ENCODE measurements around the gene CCDC148.

The CCDC148 gene

DNA sequence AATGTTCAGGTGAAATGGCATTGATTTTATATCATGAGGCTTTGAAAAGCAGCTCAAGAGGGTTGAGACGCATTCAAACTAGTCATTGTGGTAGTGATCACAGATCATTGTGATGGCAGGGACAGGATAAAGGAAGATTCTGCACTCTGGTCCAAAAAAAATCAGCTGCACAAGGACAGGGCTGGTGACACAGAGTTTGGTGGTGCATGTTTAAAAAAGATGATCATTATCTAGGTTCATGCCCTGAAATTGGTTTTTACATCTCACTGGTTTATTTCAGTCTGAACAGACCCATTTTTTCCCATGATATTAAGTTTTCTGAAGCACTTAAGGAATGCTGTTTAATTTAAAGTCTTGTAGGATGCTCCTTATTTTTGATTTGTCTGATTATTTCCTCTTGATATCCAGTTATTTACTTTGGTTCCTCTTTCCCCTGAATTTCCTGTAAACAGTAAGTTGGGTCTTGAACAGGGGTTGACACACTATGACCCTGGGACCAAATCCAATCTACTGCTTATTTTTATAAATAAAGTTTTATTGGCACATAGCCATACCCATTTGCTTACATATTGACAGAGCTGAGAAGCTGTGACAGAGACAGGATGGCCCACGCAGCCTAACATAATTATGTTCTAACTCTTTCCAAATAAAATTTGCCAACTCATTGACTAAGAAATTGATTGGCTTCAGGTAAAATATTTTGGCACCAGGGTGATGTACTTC lies 256.5 kb downstream of the CCDC148 start:
- Histone ChIP-seq H3K9ac (ENCODE audit: insufficient read length, low read depth) (no peak overlapping the region), H3K4me1 (ENCODE audit: insufficient read depth, insufficient read length) (no peaks in the 10 kb centered on the region), H3K27me3 (ENCODE audit: insufficient read depth, insufficient read length) (no peaks in the 10 kb centered on the region), H3K4me3 (ENCODE audit: insufficient read length, low read depth) (no peak overlapping the region), H3K9me3 (ENCODE audit: insufficient read depth, low read length) (no peaks in the 10 kb centered on the region), H3K36me3 (ENCODE audit: insufficient read depth, insufficient read length, low read length) (no peaks in the 10 kb centered on the region)
- no peak for DNase-seq (ENCODE audit: low read depth, low spot score)
- TF ChIP-seq SUZ12 (IDR thresholded peaks at IDR 0.05; ENCODE audit: extremely low read depth, insufficient read depth, insufficient read length) = no peak
- TF ChIP-seq YY1 (IDR thresholded peaks at IDR 0.05; ENCODE audit: insufficient read depth, insufficient read length) = no peak
- no peak for TF ChIP-seq ZNF274 (IDR thresholded peaks at IDR 0.05; ENCODE audit: low read depth, low read length)

DNA sequence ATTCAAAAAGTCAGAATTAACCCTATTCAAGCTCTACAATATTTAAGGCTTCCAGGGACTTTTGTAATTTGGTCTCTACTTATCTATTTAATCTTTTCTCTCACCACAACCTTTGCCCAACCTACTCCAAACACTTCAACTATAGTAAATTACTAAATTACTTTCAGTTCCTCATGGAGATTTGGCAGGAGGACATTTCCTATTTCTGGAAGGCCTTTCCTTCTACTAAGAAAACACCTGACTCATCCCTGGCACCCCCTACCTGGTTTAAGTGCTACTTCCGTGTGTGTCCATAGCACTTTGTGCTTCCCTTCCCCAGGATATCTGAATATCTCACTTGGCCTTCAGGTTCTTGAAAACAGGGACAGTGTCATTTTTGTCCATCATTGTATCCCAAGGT lies 258.6 kb downstream of the CCDC148 start:
- Histone ChIP-seq H3K27me3 (ENCODE audit: insufficient read depth, insufficient read length) (no peaks in the 10 kb centered on the region), H3K36me3 (ENCODE audit: insufficient read depth, insufficient read length, low read length) (no peaks in the 10 kb centered on the region), H3K9me3 (ENCODE audit: insufficient read depth, low read length) (no peaks in the 10 kb centered on the region), H3K9ac (ENCODE audit: insufficient read length, low read depth) (no peak overlapping the region), H3K4me1 (ENCODE audit: insufficient read depth, insufficient read length) (no peaks in the 10 kb centered on the region), H3K4me3 (ENCODE audit: insufficient read length, low read depth) (no peak overlapping the region)
- DNase-seq (ENCODE audit: low read depth, low spot score) = no peak
- TF ChIP-seq YY1 (IDR thresholded peaks at IDR 0.05; ENCODE audit: insufficient read depth, insufficient read length) = no peak
- TF ChIP-seq SUZ12 (IDR thresholded peaks at IDR 0.05; ENCODE audit: extremely low read depth, insufficient read depth, insufficient read length) = no peak
- TF ChIP-seq ZNF274 (IDR thresholded peaks at IDR 0.05; ENCODE audit: low read depth, low read length) = no peak

DNA sequence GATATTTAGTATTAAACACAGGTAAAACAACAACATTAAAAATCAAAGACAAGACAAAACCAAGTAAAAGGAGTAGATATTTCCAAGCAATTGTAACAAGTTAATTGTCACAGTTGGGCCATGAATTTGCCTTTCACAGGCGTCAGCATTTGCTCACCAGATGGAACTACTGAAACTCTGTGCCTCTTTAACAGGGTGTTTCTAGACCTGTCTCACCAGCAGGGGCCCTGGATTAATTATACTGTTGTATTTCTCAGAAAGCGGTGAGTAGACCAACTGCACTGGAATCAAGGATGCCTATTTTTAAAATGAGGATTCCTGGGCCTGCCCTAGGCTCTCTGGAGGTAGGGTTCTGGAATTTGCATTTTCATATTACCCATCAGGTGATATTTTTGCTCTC lies 262.3 kb downstream of the CCDC148 start:
- TF ChIP-seq SUZ12 (IDR thresholded peaks at IDR 0.05; ENCODE audit: extremely low read depth, insufficient read depth, insufficient read length) = no peak
- no peak for TF ChIP-seq YY1 (IDR thresholded peaks at IDR 0.05; ENCODE audit: insufficient read depth, insufficient read length)
- H3K36me3 ChIP-seq (ENCODE audit: insufficient read depth, insufficient read length, low read length) = no peaks in the 10 kb centered on the region
- H3K4me3 ChIP-seq (ENCODE audit: insufficient read length, low read depth) = no peak overlapping the region
- no peak for DNase-seq (ENCODE audit: low read depth, low spot score)
- no peaks in the 10 kb centered on the region for H3K27me3 ChIP-seq (ENCODE audit: insufficient read depth, insufficient read length)
- H3K9me3 ChIP-seq (ENCODE audit: insufficient read depth, low read length) = no peaks in the 10 kb centered on the region
- H3K4me1 ChIP-seq (ENCODE audit: insufficient read depth, insufficient read length) = no peaks in the 10 kb centered on the region
- H3K9ac ChIP-seq (ENCODE audit: insufficient read length, low read depth) = no peak overlapping the region

DNA sequence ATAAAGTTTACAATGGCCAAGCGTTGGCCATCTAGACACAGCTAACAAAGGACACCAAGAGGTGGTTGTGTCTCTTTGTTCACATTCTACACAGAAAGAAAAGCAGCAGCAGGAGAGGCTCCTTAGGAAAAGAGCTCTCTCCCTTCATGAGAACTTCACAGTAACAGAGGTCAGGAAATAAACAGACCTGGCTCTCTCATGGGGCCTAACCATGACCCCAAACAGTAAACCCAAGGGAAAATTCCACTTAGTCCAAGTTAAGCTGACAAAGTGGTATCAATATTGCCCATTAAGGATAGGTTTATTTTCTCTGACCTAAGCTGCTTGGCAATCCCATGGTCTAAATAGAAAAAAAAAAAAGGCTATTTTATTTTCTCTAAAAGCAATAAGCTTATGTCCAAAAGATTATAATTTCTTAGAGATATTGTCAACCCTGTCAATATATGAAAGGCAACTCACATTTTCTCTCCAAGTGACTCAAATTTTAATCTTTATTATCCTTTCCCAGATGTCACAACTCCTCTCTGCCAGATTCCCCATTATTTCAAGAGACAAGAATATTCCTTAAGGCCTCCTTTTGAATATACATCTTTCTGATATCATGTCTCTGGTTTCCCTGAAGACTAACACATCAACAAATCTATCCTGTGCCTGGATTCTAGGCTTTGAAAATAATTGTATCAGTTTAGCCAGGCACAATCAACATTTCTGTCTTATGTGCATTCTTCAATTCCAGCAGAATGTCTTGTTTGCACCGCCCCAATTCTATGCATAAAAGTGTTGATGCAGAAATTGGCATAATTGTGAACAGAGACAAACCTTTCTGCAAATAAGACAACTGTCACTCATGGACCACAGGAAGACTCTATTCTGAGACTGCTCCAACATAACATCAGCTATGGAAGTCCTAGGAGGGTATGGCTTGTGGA lies 263.8 kb downstream of the CCDC148 start:
- no peaks in the 10 kb centered on the region for H3K9me3 ChIP-seq (ENCODE audit: insufficient read depth, low read length)
- no peaks in the 10 kb centered on the region for H3K4me1 ChIP-seq (ENCODE audit: insufficient read depth, insufficient read length)
- H3K4me3 ChIP-seq (ENCODE audit: insufficient read length, low read depth) = no peak overlapping the region
- TF ChIP-seq SUZ12 (IDR thresholded peaks at IDR 0.05; ENCODE audit: extremely low read depth, insufficient read depth, insufficient read length) (no peak), ZNF274 (IDR thresholded peaks at IDR 0.05; ENCODE audit: low read depth, low read length) (no peak), YY1 (IDR thresholded peaks at IDR 0.05; ENCODE audit: insufficient read depth, insufficient read length) (no peak)
- DNase-seq (ENCODE audit: low read depth, low spot score) = no peak
- no peak overlapping the region for H3K9ac ChIP-seq (ENCODE audit: insufficient read length, low read depth)
- H3K36me3 ChIP-seq (ENCODE audit: insufficient read depth, insufficient read length, low read length) = no peaks in the 10 kb centered on the region
- H3K27me3 ChIP-seq (ENCODE audit: insufficient read depth, insufficient read length) = no peaks in the 10 kb centered on the region

DNA sequence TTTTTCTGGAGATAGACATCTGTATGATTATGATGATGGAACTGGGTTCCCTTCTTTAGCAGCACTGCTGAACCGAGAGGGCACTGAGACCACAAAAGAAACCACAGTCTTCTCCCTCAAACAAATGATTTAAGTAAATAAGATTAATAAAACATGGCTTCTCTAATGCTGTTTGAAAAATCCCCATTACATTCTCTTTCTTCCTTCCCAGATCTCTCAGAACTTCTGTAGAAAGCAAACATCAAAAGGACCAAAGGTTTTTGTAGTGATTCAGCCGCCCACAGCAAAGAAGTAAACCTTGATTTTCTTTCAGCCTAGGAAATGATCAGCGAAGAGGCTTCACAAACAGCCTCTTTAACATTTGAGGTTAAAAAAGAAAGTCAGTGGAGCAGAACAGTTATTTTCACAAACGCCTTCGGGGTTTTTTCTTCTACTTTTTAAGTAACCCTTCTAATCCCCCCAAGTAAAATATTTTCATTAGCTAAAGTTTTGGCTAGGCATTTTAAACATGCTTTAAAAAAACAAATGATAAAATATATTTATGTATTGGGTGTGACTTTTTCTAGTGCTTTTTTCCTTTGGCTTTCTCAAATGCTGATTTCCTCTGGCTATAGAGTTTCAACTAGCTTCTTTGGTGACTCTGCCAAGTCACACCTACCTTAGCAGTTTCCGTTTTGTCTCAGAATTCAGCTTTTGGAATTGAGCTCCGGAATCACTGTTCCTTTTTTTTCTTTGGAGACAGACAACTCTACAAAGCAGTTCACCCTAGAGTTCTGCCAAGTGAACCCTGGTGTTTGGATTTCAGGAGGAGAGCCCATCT lies 265.3 kb downstream of the CCDC148 start:
- Histone ChIP-seq H3K9me3 (ENCODE audit: insufficient read depth, low read length) (no peaks in the 10 kb centered on the region), H3K4me1 (ENCODE audit: insufficient read depth, insufficient read length) (no peaks in the 10 kb centered on the region), H3K36me3 (ENCODE audit: insufficient read depth, insufficient read length, low read length) (no peaks in the 10 kb centered on the region), H3K9ac (ENCODE audit: insufficient read length, low read depth) (no peak overlapping the region), H3K27me3 (ENCODE audit: insufficient read depth, insufficient read length) (no peaks in the 10 kb centered on the region), H3K4me3 (ENCODE audit: insufficient read length, low read depth) (no peak overlapping the region)
- no peak for DNase-seq (ENCODE audit: low read depth, low spot score)
- TF ChIP-seq YY1 (IDR thresholded peaks at IDR 0.05; ENCODE audit: insufficient read depth, insufficient read length) (no peak), SUZ12 (IDR thresholded peaks at IDR 0.05; ENCODE audit: extremely low read depth, insufficient read depth, insufficient read length) (no peak), ZNF274 (IDR thresholded peaks at IDR 0.05; ENCODE audit: low read depth, low read length) (no peak)

DNA sequence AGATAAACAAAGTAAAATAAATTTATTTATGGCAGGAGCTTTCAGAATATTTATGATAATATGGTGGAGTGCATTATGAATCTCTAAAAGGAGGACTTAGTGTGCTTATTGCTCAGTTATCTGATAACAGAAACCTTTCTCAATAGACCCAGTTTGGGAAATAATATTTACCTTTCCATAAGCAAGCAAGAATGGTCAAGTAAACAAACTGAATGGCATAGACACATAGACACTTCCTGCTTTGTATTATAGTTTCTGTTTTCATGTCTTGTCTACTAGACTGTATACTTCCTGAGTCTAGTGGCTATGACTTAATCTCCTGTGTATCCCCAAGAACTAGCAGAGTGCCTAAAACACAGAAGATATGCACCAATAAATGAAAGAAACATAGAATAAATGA lies 267.0 kb downstream of the CCDC148 start:
- DNase-seq (ENCODE audit: low read depth, low spot score) = no peak
- TF ChIP-seq SUZ12 (IDR thresholded peaks at IDR 0.05; ENCODE audit: extremely low read depth, insufficient read depth, insufficient read length) (no peak), ZNF274 (IDR thresholded peaks at IDR 0.05; ENCODE audit: low read depth, low read length) (no peak), YY1 (IDR thresholded peaks at IDR 0.05; ENCODE audit: insufficient read depth, insufficient read length) (no peak)
- H3K27me3 ChIP-seq (ENCODE audit: insufficient read depth, insufficient read length) = no peaks in the 10 kb centered on the region
- no peak overlapping the region for H3K4me3 ChIP-seq (ENCODE audit: insufficient read length, low read depth)
- H3K9me3 ChIP-seq (ENCODE audit: insufficient read depth, low read length) = no peaks in the 10 kb centered on the region
- no peak overlapping the region for H3K9ac ChIP-seq (ENCODE audit: insufficient read length, low read depth)
- no peaks in the 10 kb centered on the region for H3K4me1 ChIP-seq (ENCODE audit: insufficient read depth, insufficient read length)
- H3K36me3 ChIP-seq (ENCODE audit: insufficient read depth, insufficient read length, low read length) = no peaks in the 10 kb centered on the region
